ENCODE results near the gene AFAP1. TPM values are rescaled to one million over a fixed set of nuclear protein-coding genes. Genes with fewer than 3 reads are reported as not detected.

The AFAP1 gene
- polyA plus RNA-seq, 3 donors: not detected

DNA sequence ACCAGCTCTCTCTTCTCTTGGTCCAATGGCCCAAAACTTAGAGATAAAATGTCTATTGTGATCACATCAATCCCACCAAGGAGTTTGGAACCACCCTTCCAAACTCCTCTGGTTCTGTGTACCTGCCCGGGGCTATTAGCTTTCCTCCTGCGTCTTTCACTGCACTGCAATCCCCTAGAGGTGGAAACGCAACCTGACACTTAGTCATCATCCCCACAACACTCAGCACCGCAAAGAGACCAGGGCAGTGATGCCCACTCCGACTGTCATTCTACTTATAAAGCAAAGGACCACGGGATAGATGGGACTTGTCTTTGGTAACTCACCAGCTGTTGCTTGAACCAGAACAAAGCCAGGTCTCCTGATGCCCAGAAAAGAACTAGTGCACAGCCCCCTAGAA, 22.0 kb downstream of the AFAP1 start:
- 89% methylated on average over 4 of the region's 6 CpGs for WGBS (ENCODE audit: insufficient coverage)
- no peaks in the 10 kb centered on the region for H3K79me2 ChIP-seq (ENCODE audit: insufficient read depth, low read length)
- H3K4me2 ChIP-seq (replicated peaks; ENCODE audit: extremely low read depth, low read length, poor library complexity, severe bottlenecking): no peak overlapping the region
- TF ChIP-seq CTCF (IDR thresholded peaks at IDR 0.05): no peak
- no peak overlapping the region for H3K4me3 ChIP-seq (replicated peaks in 1 of 3; ENCODE audit: low read depth in 2 of 3, low read length in 3 of 3)
- intact Hi-C loops (cut with micrococcal nuclease): no loop called here
- H3K27me3 ChIP-seq (ENCODE audit: control insufficient read depth in 2 of 2, insufficient read depth in 2 of 2, low read length in 2 of 2): peaks cover 0 to 2% of the 10 kb centered on the region in 2 donors
- Mint-ChIP-seq H3K4me3 (no peak overlapping the region), H3K27ac (no peak overlapping the region), H3K9me3 (peaks cover 0 to 4% (median 0%) of the 10 kb centered on the region in 7 donors), H3K4me1 (peaks cover 3% of the 10 kb centered on the region), H3K27me3 (ENCODE audit: low read depth in 3 of 3) (peaks cover 7 to 10% (median 9%) of the 10 kb centered on the region in 3 donors), H3K36me3 (no peaks in the 10 kb centered on the region)
- no peak overlapping the region for H2AFZ ChIP-seq (ENCODE audit: insufficient read depth, low read depth, low read length, poor library complexity, severe bottlenecking)
- H3K4me1 ChIP-seq (ENCODE audit: control insufficient read depth in 1 of 2, insufficient read depth in 2 of 2, low read length in 2 of 2): no peaks in the 10 kb centered on the region
- no peaks in the 10 kb centered on the region for H3K9me3 ChIP-seq (replicated peaks in 1 of 2; ENCODE audit: control insufficient read depth in 1 of 2, insufficient read depth in 1 of 2, low read length in 2 of 2)
- no peaks in the 10 kb centered on the region for H3K36me3 ChIP-seq (replicated peaks in 1 of 2; ENCODE audit: control insufficient read depth in 1 of 2, insufficient read depth in 2 of 2, low read length in 2 of 2)
- no peak for DNase-seq
- H3K9ac ChIP-seq (ENCODE audit: insufficient read depth, low read length, poor library complexity, severe bottlenecking): no peak overlapping the region
- H3K27ac ChIP-seq (ENCODE audit: low read depth in 1 of 2, low read length in 2 of 2): no peak overlapping the region
- no peaks in the 10 kb centered on the region for H4K20me1 ChIP-seq (ENCODE audit: insufficient read depth, low read length)

DNA sequence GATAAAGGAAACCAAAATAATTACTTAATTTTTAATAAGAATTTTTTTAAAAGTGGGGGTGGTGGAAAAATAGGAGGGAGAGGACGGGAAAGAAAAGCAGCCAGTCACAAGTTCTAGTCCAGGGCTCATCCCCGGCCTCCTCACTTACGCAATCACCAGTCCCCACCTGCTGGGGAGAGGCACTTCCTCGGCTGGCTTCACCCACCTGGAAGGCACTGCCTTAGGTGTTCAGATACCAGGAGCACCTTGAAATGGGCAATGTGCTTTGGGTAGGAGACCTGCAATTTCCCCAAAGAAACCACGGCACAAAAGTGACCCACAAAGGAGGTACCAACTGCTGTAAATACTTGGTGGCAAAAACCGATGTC, 23.8 kb downstream of the AFAP1 start:
- no peaks in the 10 kb centered on the region for H4K20me1 ChIP-seq (ENCODE audit: insufficient read depth, low read length)
- no peak for TF ChIP-seq CTCF (IDR thresholded peaks at IDR 0.05)
- intact Hi-C loops (cut with micrococcal nuclease): no loop called here
- H3K4me2 ChIP-seq (replicated peaks; ENCODE audit: extremely low read depth, low read length, poor library complexity, severe bottlenecking): no peak overlapping the region
- peaks cover 0 to under 1% of the 10 kb centered on the region in 2 donors for H3K4me1 ChIP-seq (ENCODE audit: control insufficient read depth in 1 of 2, insufficient read depth in 2 of 2, low read length in 2 of 2)
- peaks cover 0 to 4% (median 0%) of the 10 kb centered on the region in 7 donors for H3K9me3 Mint-ChIP-seq
- H3K4me3 Mint-ChIP-seq: no peak overlapping the region
- H3K4me3 ChIP-seq (replicated peaks in 1 of 3; ENCODE audit: low read depth in 2 of 3, low read length in 3 of 3): no peak overlapping the region
- no peaks in the 10 kb centered on the region for H3K36me3 Mint-ChIP-seq
- H3K27ac Mint-ChIP-seq: no peak overlapping the region
- WGBS (ENCODE audit: insufficient coverage): 50% methylated on average over 4 of the region's 6 CpGs
- no peaks in the 10 kb centered on the region for H3K36me3 ChIP-seq (replicated peaks in 1 of 2; ENCODE audit: control insufficient read depth in 1 of 2, insufficient read depth in 2 of 2, low read length in 2 of 2)
- H3K27me3 Mint-ChIP-seq (ENCODE audit: low read depth in 3 of 3): peaks cover 9 to 13% (median 10%) of the 10 kb centered on the region in 3 donors
- H3K79me2 ChIP-seq (ENCODE audit: insufficient read depth, low read length): no peaks in the 10 kb centered on the region
- H2AFZ ChIP-seq (ENCODE audit: insufficient read depth, low read depth, low read length, poor library complexity, severe bottlenecking): no peak overlapping the region
- H3K27ac ChIP-seq (ENCODE audit: low read depth in 1 of 2, low read length in 2 of 2): no peak overlapping the region
- DNase-seq: no peak
- no peak overlapping the region for H3K9ac ChIP-seq (ENCODE audit: insufficient read depth, low read length, poor library complexity, severe bottlenecking)
- no peaks in the 10 kb centered on the region for H3K9me3 ChIP-seq (replicated peaks in 1 of 2; ENCODE audit: control insufficient read depth in 1 of 2, insufficient read depth in 1 of 2, low read length in 2 of 2)
- peaks cover 0 to 2% of the 10 kb centered on the region in 2 donors for H3K27me3 ChIP-seq (ENCODE audit: control insufficient read depth in 2 of 2, insufficient read depth in 2 of 2, low read length in 2 of 2)
- peaks cover 7% of the 10 kb centered on the region for H3K4me1 Mint-ChIP-seq
